Esophagus muscularis mucosa (tissue), 4 donors: Measurements from ENCODE around the gene CAPN7. TPM values are rescaled to one million over a fixed set of nuclear protein-coding genes. Genes with fewer than 3 reads are reported as not detected.
A peak's percentile ranks its signal among the peaks of the same experiment; 100 is the strongest.
"Not testable (repeated sequence)": the region's sequence is repeated elsewhere in the genome, so short reads cannot be mapped to it uniquely, and the experiment has no call there.

Experiments used
- DNase-seq: peaks from one replicate; pipeline ENCODE4 v3.0.0-alpha.2; 2017; ENCODE audit errors: extremely low spot score
- H3K27ac ChIP-seq, 4 donors: fragments of 200-600 bp; sonication (generic); replicated peaks in 1 of 4; 1 replicate in 3 of 4; 2 replicates in 1 of 4; pipeline ENCODE4 v1.5.1; 2016 to 2019; ENCODE audit warnings: mild to moderate bottlenecking in 1 of 4
- H3K27me3 ChIP-seq, 4 donors: fragments of 200-600 bp; sonication (generic); one replicate each; pipeline versions ENCODE4 v1.5.1 to v1.6.0; 2016 to 2019
- H3K36me3 ChIP-seq, 4 donors: fragments of 200-600 bp; sonication (generic); one replicate each; pipeline ENCODE4 v1.5.1; 2016 to 2019
- H3K4me1 ChIP-seq, 4 donors: fragments of 200-600 bp; sonication (generic); one replicate each; pipeline ENCODE4 v1.5.1; 2016 to 2019
- H3K4me3 ChIP-seq, 4 donors: fragments of 200-600 bp; sonication (generic); 1 replicate in 2 of 4; 2 replicates in 2 of 4; pipeline ENCODE4 v1.5.1; 2016 to 2019; ENCODE audit warnings: mild to moderate bottlenecking in 4 of 4, moderate library complexity in 1 of 4
- H3K9me3 ChIP-seq, 4 donors: fragments of 200-600 bp; sonication (generic); 1 replicate in 3 of 4; 2 replicates in 1 of 4; pipeline ENCODE4 v1.5.1; 2016 to 2019
- EP300 ChIP-seq: sonication (generic); formaldehyde crosslinking; IDR thresholded peaks from one replicate; pipeline ENCODE4 v1.6.1; 2017; ENCODE audit warnings: antibody characterized with exemption
- POLR2A ChIP-seq: fragments of 450-650 bp; IDR thresholded peaks from one replicate; pipeline ENCODE4 v1.6.1; 2017; ENCODE audit warnings: antibody characterized with exemption, moderate library complexity, mild to moderate bottlenecking, low read depth
- POLR2AphosphoS5 ChIP-seq, 2 donors: sonication (generic); formaldehyde crosslinking; IDR thresholded peaks; one replicate each; pipeline ENCODE4 v1.6.1; 2017; ENCODE audit warnings: antibody characterized with exemption in 2 of 2
- WGBS: methylation state at CpG from one replicate; pipeline ENCODE4 v1.1.5; 2018; 5-methylcytosine and 5-hydroxymethylcytosine counted together
- intact Hi-C: fragments of 100-400 bp; cut with DNase I; formaldehyde crosslinking; loops from one replicate; pipeline ENCODE4 v1.15.1; 2023
- total RNA-seq, 4 donors: library from RNA; depleted of rRNA; stranded (reverse); fragments of >200 nt; gene quantifications; one replicate each; pipeline versions ENCODE4 v1.1.0 to v1.2.1, GENCODE V29; 2016
- TF ChIP-seq, protein P1 (sequence below), 3 experiments: fragments of 200-600 bp in 2 of 3; fragments of 450-650 bp in 1 of 3; sonication (generic) in 2 of 3; IDR thresholded peaks; one replicate each; pipeline ENCODE4 v1.5.1; 2017 to 2019; ENCODE audit warnings: antibody characterized with exemption in 3 of 3, mild to moderate bottlenecking in 2 of 3, moderate library complexity in 1 of 3

The CAPN7 gene
- 10 to 100 TPM; 33.0 to 52.0 (median 43.3) TPM for total RNA-seq

- Histone ChIP-seq H3K36me3 (peaks cover 0 to 13% (median 3%) of the 10 kb centered on the region in 4 donors), H3K27ac (peak within 1 kb of the TSS; percentile 96 to 99 (median 98)), H3K27me3 (no peaks in the 10 kb centered on the region), H3K4me1 (peaks cover 24 to 52% (median 40%) of the 10 kb centered on the region in 4 donors), H3K9me3 (no peaks in the 10 kb centered on the region), H3K4me3 (peak within 1 kb of the TSS; percentile 87 to 98 (median 90))
- TF ChIP-seq EP300, result no peak
- peak; percentile 65 for TF ChIP-seq POLR2A
- TF ChIP-seq, protein P1, sequence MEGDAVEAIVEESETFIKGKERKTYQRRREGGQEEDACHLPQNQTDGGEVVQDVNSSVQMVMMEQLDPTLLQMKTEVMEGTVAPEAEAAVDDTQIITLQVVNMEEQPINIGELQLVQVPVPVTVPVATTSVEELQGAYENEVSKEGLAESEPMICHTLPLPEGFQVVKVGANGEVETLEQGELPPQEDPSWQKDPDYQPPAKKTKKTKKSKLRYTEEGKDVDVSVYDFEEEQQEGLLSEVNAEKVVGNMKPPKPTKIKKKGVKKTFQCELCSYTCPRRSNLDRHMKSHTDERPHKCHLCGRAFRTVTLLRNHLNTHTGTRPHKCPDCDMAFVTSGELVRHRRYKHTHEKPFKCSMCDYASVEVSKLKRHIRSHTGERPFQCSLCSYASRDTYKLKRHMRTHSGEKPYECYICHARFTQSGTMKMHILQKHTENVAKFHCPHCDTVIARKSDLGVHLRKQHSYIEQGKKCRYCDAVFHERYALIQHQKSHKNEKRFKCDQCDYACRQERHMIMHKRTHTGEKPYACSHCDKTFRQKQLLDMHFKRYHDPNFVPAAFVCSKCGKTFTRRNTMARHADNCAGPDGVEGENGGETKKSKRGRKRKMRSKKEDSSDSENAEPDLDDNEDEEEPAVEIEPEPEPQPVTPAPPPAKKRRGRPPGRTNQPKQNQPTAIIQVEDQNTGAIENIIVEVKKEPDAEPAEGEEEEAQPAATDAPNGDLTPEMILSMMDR (IDR thresholded peaks at IDR 0.05), result peak; percentile 44 to 60 (median 47)
- TF ChIP-seq POLR2AphosphoS5 (IDR thresholded peaks at IDR 0.05), result peak; percentile 94 to 98
- peak; percentile 96 for DNase-seq
- intact Hi-C loops, result loop anchor here (10.0 kb wide), 1 partner anchor 59 kb away; no protein-coding TSS in a partner anchor
- WGBS, result 0% methylated on average over 6 of the region's 92 CpGs
Observed at GRCh38 chr3:15205934-15206661, at the start of gene CAPN7. CAPN7 (plus strand) TSS chr3:15206246; CDS start chr3:15206496, 250 bp downstream.

DNA sequence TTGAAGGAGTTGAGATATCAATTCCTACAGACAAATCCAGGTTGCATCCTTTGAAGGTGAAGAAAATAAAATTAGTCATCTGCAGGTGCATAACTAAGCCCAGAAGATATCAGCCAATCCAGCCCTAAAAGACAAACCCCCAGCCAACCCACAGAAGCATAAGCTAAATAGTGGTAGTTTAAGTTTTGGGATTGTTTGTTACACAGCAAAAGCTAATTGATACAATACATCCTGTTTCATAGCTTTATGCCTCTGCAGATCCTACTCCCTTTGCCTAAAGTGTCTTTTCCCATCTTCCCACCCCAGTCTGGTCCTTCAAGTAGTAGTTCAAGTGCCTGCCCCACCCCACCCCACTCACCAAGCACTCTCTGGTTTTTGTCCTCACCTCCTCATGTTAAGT, 48.6 kb upstream of the CAPN7 start:
- no peak for TF ChIP-seq EP300
- Histone ChIP-seq H3K27me3 (peaks cover 0 to 24% (median 0%) of the 10 kb centered on the region in 4 donors), H3K4me3 (no peak overlapping the region), H3K4me1 (no peaks in the 10 kb centered on the region), H3K27ac (no peak overlapping the region), H3K36me3 (no peaks in the 10 kb centered on the region), H3K9me3 (no peaks in the 10 kb centered on the region)
- no peak for DNase-seq
- intact Hi-C loops, result no loop called here

DNA sequence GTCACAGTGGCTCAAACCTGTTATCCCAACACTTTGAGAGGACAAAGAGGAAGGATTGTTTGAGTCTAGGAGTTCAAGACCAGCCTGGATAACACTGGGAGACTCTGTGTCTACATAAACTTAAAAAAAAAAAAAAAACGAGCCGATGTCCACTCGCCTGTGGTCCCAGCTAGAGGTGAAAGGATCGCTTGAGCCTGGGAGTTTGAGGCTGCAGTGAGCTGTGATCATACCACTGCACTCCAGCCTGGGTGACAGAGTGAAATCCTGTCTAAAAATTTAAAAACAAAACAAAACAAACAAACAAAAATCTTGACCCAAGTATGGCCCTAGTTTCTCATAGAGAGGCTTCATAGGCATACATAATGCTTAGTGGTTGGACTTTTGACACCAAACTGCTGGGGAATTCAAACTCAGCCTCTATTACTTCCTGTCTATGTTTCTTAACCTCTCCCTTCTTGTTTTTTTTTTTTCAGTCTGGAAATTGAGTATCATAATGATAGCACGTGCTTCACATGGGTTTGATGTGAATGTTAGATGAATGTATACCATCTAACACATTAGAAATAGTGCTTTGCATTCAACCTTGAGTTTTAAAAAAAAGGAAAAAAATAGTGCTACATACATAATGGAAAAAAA, 46.4 kb upstream of the CAPN7 start:
- Histone ChIP-seq H3K36me3 (no peaks in the 10 kb centered on the region), H3K27ac (no peak overlapping the region), H3K4me3 (no peak overlapping the region), H3K4me1 (no peaks in the 10 kb centered on the region), H3K27me3 (peaks cover 0 to 24% (median 0%) of the 10 kb centered on the region in 4 donors), H3K9me3 (no peaks in the 10 kb centered on the region)
- intact Hi-C loops, result no loop called here
- 77% methylated on average over 5 of the region's 5 CpGs for WGBS
- no peak for DNase-seq
- no peak for TF ChIP-seq POLR2A
- TF ChIP-seq POLR2AphosphoS5 (IDR thresholded peaks at IDR 0.05), result no peak
- no peak for TF ChIP-seq EP300
- TF ChIP-seq, protein P1 (IDR thresholded peaks at IDR 0.05), result no peak

DNA sequence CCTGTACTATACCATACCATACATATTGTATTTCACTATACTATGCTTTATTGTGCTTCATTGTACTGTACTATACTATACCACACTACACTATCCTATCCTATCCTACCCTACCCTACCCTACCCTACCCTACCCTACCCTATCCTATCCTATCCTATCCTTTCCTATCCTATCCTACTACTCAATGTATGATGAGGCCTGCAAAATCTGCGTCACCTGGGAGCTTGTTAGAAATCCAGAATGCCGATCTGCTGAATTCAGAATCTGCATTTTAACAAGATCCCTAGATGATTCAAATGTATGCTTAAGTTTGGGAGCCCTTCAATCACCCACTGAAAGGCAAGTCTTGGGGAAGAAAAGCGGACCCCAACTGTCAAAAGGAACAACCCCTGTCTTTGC, 45.4 kb upstream of the CAPN7 start:
- H3K36me3 ChIP-seq, result no peaks in the 10 kb centered on the region
- intact Hi-C loops, result no loop called here
- H3K4me3 ChIP-seq, result no peak overlapping the region
- DNase-seq, result no peak
- H3K27me3 ChIP-seq, result peaks cover 0 to 16% (median 0%) of the 10 kb centered on the region in 4 donors
- no peak overlapping the region for H3K27ac ChIP-seq
- 60% methylated on average over 3 of the region's 3 CpGs for WGBS
- H3K4me1 ChIP-seq, result no peaks in the 10 kb centered on the region
- TF ChIP-seq POLR2A (no peak), EP300 (no peak), POLR2AphosphoS5 (IDR thresholded peaks at IDR 0.05) (no peak)
- TF ChIP-seq, protein P1 (IDR thresholded peaks at IDR 0.05), result no peak
- H3K9me3 ChIP-seq, result no peaks in the 10 kb centered on the region

- 25% methylated on average over 1 of the region's 1 CpG for WGBS
- Histone ChIP-seq H3K4me3 (no peak overlapping the region), H3K27ac (no peak overlapping the region), H3K4me1 (no peaks in the 10 kb centered on the region), H3K36me3 (no peaks in the 10 kb centered on the region), H3K9me3 (no peaks in the 10 kb centered on the region), H3K27me3 (peaks cover 0 to 12% (median 0%) of the 10 kb centered on the region in 4 donors)
- intact Hi-C loops, result no loop called here
- no peak for TF ChIP-seq EP300
- TF ChIP-seq POLR2A, result no peak
- TF ChIP-seq, protein P1 (IDR thresholded peaks at IDR 0.05), result no peak
- TF ChIP-seq POLR2AphosphoS5 (IDR thresholded peaks at IDR 0.05), result no peak
- no peak for DNase-seq
Observed at GRCh38 chr3:15161133-15161532, 44.9 kb upstream of the CAPN7 start.

- H3K4me3 ChIP-seq, H3K4me1 ChIP-seq, H3K27ac ChIP-seq, DNase-seq, H3K36me3 ChIP-seq, H3K27me3 ChIP-seq, H3K9me3 ChIP-seq, intact Hi-C loops: not testable (repeated sequence)
- WGBS, result no CpG with 5 or more reads among the region's 24 CpGs
Observed at GRCh38 chr3:15163656-15164055, 42.4 kb upstream of the CAPN7 start.
